GM20431 (cell line): ENCODE data around the gene OR51A4.
"Not testable (repeated sequence)": the region's sequence is repeated elsewhere in the genome, so short reads cannot be mapped to it uniquely, and the experiment has no call there.

Source experiments
- in situ Hi-C: fragments of 300-500 bp; cut with MseI, MboI; formaldehyde crosslinking; loops from one replicate; pipeline ENCODE4 v1.15.0; 2020; ENCODE audit warnings: low sequenced_read_pairs; ENCODE audit not compliant: unreplicated experiment

Gene OR51A4

GRCh38 chr11:4947505-4947904 is at the start of gene OR51A4:
OR51A4 (minus strand) TSS chr11:4947605; CDS start chr11:4947100, 505 bp downstream.
- in situ Hi-C loops: no loop called here

GRCh38 chr11:4994551-4994950 is 47.1 kb upstream of the OR51A4 start, which contains the start of gene OR51L1:
OR51L1 (plus strand) TSS chr11:4994851; CDS start chr11:4998983, 4,132 bp downstream.
- in situ Hi-C loops: no loop called here

- in situ Hi-C loops: no loop called here
These were observed 43.7 kb upstream of the OR51A4 start for GRCh38 chr11:4991060-4991459.

- in situ Hi-C loops: no loop called here
These were observed 36.4 kb upstream of the OR51A4 start for GRCh38 chr11:4983841-4984240.

GRCh38 chr11:4982678-4983077 is 35.3 kb upstream of the OR51A4 start:
- in situ Hi-C loops: no loop called here

GRCh38 chr11:4979036-4979435 is 31.6 kb upstream of the OR51A4 start:
- in situ Hi-C loops: no loop called here

GRCh38 chr11:4975436-4975835 is 28.0 kb upstream of the OR51A4 start:
- in situ Hi-C loops: no loop called here

- in situ Hi-C loops: no loop called here
These were observed 15.4 kb upstream of the OR51A4 start for GRCh38 chr11:4962816-4963215.

- in situ Hi-C loops: no loop called here
These were observed 13.5 kb upstream of the OR51A4 start for GRCh38 chr11:4960877-4961276.

GRCh38 chr11:4957396-4957795 is 10.0 kb upstream of the OR51A4 start:
- in situ Hi-C loops: no loop called here

GRCh38 chr11:4955613-4956012 is 8.2 kb upstream of the OR51A4 start, which contains the start of gene OR51A2:
OR51A2 (minus strand) TSS chr11:4955713; CDS start chr11:4955713, 0 bp downstream.
- in situ Hi-C loops: not testable (repeated sequence)

- in situ Hi-C loops: no loop called here
These were observed 10.7 kb downstream of the OR51A4 start for GRCh38 chr11:4936745-4937144.

GRCh38 chr11:4932751-4933150 is 14.7 kb downstream of the OR51A4 start:
- in situ Hi-C loops: no loop called here

- in situ Hi-C loops: no loop called here
These were observed 20.8 kb downstream of the OR51A4 start for GRCh38 chr11:4926608-4927007.

- in situ Hi-C loops: no loop called here
These were observed 23.2 kb downstream of the OR51A4 start, which contains the start of gene OR51G1 for GRCh38 chr11:4924239-4924638. OR51G1 (minus strand) TSS chr11:4924339; CDS start chr11:4924339, 0 bp downstream.

GRCh38 chr11:4922304-4922703 is 25.1 kb downstream of the OR51A4 start:
- in situ Hi-C loops: no loop called here

- in situ Hi-C loops: no loop called here
These were observed 25.6 kb downstream of the OR51A4 start for GRCh38 chr11:4921796-4922195.

GRCh38 chr11:4919250-4919649 is 28.2 kb downstream of the OR51A4 start, which contains the start of gene OR51G2:
OR51G2 (minus strand) TSS chr11:4919350; CDS start chr11:4915663, 3,687 bp downstream.
- in situ Hi-C loops: no loop called here

GRCh38 chr11:4916581-4916980 is 30.8 kb downstream of the OR51A4 start:
- in situ Hi-C loops: no loop called here

- in situ Hi-C loops: no loop called here
These were observed 43.9 kb downstream of the OR51A4 start, which contains the start of gene OR51A7 for GRCh38 chr11:4903484-4903883. OR51A7 (plus strand) TSS chr11:4903783; CDS start chr11:4907370, 3,587 bp downstream.
